ENCODE measurements around the gene FAM53A. TPM values are rescaled to one million over a fixed set of nuclear protein-coding genes. Genes with fewer than 3 reads are reported as not detected.
A peak's percentile ranks its signal among the peaks of the same experiment; 100 is the strongest.

The FAM53A gene, protein sequence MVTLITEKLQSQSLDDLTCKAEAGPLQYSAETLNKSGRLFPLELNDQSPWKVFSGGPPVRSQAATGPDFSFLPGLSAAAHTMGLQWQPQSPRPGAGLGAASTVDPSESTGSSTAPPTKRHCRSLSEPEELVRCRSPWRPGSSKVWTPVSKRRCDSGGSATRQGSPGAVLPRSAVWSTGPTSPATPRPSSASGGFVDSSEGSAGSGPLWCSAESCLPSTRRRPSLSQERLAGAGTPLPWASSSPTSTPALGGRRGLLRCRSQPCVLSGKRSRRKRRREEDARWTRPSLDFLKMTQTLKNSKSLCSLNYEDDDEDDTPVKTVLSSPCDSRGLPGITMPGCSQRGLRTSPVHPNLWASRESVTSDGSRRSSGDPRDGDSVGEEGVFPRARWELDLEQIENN
- polyA plus RNA-seq (ENCODE audit: insufficient read length in 3 of 3) = 1 to 10 TPM; 1.1 to 1.7 (median 1.3) TPM

DNA sequence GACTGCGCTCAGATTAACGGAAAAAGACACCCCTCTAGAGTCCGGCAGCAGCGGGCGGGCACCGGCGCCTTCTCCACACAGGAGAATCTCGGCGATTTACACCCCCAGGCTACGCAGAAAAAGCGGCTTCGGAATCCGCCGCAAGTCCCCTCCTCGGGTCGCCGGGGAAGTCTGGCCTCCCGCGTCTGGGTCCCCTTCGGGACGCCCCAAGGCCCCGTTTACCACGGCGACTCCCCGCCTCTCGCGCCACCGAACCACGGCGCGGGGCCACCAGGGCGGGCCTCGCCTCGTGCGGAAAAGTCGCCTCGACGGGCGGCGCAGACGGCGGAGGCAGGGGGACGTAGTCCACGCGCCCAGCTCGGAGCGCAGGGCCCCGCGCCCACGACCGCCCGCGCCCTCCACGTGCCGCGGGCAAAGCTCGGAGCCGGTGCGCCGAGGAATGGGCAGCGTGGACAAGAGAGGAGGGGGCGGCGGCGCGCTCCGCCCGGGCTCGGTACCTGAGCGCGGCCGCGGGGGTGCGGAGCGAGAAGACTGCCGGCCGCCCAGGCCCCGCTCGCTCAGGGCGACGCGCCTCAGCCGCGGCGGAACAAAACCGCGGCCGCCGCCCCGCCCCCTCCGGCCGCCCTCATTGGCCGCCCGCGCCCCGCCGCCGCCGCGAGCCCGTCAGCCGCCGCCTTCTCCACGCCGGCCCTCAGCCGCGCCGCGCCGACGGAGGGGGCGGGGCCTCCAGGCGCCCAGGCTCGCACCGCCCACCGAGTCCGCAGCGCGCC is at the start of gene FAM53A:
Gene FAM53A, minus strand, starts transcription at position 578 of the 770 bp plus-strand sequence. CDS start 15,572 bp downstream, outside the sequence.
- peak in 2 of 3 donors; percentile 10 to 69 for DNase-seq (ENCODE audit: low read depth in 3 of 3, low spot score in 2 of 3)

DNA sequence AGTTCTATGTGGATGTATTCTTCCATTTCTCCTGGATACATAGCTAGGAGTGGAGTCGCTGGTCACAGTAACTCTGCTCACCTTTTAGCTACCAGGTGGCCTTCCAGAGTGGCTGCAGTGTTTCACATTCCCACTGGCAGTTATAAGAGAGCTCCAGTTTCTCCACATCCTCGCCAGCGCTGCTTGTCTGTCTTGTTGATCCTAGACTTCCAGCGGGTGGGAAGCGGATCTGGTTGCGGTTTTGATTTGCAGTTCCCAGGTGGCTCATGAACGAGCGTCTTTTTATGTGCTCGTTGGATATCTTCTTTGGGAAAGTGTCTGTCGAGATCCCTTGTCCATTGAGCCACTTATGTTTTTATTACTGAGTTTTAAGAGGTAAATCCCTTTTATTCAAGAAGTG is 48.8 kb upstream of the FAM53A start:
- DNase-seq (ENCODE audit: low read depth in 3 of 3, low spot score in 2 of 3) = no peak

DNA sequence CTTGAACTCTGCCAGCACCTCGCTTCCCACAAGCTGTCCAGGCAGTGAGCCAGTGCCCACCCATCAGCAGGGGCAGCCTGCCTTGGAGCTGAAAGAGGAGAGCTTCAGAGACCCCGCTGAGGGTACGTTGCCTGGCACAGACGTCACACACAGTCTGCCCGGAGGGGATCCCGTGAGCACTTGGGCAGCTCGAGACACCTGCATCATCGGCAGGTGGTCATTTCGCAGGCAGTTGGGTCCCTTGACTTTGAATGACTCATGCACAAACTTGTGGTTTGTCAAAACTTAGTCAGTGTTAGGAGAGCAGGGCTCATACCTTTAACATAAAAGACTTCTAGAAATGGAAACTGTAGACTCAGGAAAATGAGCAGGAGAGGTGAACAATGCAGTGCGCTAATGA is 47.1 kb upstream of the FAM53A start:
- DNase-seq (ENCODE audit: low read depth in 3 of 3, low spot score in 2 of 3) = no peak

DNA sequence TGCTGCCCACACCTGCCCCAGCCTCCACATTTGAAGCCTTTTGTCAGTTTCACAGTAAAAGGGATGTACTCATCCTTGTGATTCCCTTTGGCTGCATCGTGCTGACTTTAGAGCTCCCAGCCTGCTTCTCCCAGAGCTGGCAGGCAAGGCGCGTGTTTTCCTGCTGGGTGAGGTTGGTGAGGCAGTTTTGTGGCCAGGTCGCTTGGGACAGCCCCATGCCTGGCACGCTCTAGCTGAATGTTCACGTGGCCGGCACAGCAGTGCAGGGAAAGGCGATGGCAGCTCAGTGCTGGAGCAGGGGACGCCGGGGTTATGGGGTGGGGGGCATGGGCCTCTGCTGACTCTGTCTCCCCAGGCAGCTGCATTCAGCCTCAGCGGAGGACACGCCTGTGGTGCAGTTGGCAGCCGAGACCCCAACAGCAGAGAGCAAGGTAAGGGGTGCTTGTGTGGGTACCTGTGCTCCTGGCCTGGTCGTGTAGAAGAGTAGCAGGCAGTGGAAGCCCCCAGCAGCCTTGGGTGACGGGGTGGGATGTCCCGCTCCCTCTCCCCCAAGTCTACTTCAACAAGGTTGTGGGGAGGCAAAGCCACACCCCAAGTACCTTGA is 46.5 kb upstream of the FAM53A start:
- DNase-seq (ENCODE audit: low read depth in 3 of 3, low spot score in 2 of 3) = no peak

DNA sequence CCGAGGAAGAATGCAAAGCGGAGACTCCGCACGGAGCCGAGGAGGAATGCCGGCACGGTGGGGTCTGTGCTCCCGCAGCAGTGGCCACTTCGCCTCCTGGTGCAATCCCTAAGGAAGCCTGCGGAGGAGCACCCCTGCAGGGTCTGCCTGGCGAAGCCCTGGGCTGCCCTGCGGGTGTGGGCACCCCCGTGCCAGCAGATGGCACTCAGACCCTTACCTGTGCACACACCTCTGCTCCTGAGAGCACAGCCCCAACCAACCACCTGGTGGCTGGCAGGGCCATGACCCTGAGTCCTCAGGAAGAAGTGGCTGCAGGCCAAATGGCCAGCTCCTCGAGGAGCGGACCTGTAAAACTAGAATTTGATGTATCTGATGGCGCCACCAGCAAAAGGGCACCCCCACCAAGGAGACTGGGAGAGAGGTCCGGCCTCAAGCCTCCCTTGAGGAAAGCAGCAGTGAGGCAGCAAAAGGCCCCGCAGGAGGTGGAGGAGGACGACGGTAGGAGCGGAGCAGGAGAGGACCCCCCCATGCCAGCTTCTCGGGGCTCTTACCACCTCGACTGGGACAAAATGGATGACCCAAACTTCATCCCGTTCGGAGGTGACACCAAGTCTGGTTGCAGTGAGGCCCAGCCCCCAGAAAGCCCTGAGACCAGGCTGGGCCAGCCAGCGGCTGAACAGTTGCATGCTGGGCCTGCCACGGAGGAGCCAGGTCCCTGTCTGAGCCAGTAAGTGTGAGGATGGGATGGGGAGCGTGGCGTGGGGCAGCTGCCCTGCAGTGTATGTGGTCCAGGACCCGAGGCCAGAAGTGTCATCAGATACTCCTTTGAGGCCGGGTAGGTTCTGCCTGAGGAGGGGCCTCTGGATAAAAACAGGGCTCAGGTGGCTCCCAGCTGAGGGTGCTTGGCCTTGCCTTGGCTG is 44.2 kb upstream of the FAM53A start:
- no peak for DNase-seq (ENCODE audit: low read depth in 3 of 3, low spot score in 2 of 3)

DNA sequence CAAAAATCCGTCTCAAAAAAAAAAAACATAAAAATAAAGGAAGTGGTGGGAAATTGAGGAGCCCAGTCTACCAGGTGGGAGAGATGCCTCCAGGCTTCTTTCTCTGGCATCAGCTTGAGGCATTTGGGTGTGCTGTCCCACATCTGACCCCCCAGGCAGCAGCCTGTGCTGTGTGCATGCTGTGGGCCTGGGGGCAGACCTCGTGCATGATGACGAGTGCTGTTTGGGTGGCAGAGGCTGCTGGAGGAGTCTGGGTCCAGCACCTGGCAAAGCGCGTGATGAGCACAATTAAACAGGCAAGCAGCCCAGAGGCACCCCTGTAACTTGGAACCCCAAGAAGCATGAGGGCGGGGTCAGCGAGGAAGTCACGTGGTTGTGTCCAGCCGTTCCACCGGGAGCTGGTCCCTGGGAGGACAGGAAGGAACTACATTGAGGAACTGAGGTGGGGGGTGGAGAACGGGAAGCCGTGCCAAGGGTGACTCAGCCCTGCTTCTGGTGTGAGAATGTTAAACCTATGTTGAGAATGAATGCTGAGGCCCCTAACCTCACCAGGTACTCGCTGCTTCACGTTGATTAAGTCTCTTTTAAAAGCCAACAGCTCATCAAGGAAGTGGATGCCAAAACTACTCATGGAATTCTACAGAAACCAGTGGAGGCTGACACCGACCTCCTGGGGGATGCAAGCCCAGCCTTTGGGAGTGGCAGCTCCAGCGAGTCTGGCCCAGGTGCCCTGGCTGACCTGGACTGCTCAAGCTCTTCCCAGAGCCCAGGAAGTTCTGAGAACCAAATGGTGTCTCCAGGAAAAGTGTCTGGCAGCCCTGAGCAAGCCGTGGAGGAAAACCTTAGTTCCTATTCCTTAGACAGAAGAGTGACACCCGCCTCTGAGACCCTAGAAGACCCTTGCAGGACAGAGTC is 43.3 kb upstream of the FAM53A start:
- DNase-seq (ENCODE audit: low read depth in 3 of 3, low spot score in 2 of 3) = no peak

DNA sequence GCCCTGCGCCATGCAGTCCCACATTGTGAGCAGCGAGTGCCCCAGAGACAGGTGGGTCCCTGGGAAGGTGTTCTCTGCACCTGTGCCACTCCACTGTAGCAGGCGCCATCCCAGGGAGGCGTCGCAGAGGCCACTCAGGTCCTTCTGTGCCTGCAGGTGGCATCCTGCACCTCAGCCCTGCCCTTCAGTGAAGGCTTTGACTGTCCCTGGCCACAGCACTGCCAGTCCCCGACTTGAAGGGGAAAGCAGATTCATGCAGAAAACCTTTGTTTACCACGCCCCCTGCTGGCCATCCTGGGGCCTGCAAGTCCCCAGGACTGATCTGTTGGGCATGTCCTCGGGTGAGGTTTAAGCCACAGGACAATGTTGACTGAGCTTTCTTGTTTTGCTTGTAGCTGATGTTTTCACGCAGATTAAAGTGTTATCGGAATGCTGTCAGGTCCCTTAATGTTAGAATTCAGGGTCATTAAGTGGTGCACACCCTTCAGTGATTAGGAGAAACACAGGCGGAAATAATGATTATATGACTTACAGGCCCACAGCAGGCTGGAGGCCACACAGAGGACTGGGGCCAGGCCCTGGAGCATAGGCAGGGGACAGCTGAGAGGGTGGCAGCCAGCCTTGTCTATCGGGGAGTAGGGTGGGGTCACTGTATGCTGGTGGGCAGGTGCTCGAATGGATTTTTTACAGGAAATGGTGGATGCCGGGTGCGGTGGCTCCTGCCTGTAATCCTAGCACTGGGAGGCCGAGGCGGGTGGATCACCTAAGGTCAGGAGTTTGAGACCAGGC is 42.2 kb upstream of the FAM53A start:
- DNase-seq (ENCODE audit: low read depth in 3 of 3, low spot score in 2 of 3) = peak in 2 of 3 donors; percentile 76 to 79

DNA sequence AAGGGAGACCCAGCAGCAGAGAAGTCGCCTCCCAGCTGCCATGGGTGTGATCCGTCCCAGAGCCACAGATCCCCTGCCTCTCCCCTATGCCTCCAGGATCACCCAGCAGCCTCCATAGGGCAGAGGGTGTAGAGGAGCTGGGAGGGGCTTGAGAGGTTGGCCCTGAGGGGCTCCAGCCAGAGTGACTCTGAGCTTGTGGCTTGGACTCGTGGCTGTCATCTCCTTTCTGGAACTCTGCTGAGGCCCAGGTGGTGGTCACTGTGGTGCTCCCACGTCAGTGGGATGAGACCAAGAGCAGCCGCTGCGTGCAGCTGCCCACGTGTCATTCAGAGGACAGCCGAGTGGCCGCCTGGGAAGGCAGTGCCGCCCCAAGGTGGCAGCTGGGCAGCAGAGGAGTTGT is 41.4 kb upstream of the FAM53A start:
- no peak for DNase-seq (ENCODE audit: low read depth in 3 of 3, low spot score in 2 of 3)

DNA sequence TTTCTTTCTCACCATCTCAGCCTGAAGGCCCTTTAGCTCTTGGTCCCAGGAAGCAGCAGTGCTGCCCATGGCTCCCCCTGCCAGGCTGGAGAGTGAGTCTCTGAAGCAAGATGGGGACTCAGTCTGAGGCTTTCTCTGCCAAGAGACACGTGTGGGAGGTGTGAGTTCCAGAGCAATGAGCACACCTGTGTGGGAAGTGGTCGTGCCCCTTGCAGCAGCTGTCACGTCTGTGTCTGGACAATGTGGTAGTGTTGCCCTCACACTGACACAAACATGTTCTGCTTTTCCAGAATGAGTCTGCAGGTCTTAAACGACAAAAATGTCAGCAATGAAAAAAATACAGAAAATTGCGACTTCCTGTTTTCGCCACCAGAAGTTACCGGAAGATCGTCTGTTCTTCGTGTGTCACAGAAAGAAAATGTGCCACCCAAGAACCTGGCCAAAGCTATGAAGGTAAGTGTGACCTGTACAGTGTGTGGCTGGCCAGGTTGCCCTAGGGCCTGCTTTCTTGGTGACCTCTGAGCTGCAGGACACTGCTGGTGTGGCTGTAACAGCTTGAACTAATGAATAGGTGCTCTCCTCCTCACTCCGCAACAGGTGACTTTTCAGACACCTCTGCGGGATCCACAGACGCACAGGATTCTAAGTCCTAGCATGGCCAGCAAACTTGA is 39.2 kb upstream of the FAM53A start:
- DNase-seq (ENCODE audit: low read depth in 3 of 3, low spot score in 2 of 3) = no peak

DNA sequence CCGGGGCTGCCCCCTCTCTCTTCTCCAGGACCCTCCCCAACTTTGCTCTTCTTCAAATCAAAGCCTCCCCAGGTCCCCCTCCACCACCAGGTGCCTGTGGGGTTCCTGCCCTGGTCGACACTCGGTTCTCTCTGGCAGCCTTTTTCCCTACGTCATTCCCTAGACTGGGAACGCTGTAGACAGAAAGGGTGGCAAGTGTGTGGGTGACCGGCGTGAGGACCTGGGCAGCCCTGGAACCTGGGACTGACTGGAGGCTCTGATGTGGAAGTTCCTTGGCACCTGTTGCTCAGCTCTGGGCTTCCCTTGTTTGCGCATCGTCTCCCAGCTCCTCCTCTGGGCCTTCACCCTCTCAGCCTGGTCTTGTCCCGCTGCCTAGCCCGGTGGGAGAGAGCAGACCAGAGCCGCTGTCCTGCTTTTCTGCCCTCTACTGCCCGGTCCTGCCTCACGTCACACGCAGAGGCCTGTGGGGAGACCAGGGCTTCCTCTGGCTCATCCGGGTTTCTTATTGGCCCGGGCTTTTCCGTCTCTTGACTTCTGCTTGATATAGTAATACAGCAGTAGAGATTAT is 38.5 kb upstream of the FAM53A start:
- DNase-seq (ENCODE audit: low read depth in 3 of 3, low spot score in 2 of 3) = no peak

DNA sequence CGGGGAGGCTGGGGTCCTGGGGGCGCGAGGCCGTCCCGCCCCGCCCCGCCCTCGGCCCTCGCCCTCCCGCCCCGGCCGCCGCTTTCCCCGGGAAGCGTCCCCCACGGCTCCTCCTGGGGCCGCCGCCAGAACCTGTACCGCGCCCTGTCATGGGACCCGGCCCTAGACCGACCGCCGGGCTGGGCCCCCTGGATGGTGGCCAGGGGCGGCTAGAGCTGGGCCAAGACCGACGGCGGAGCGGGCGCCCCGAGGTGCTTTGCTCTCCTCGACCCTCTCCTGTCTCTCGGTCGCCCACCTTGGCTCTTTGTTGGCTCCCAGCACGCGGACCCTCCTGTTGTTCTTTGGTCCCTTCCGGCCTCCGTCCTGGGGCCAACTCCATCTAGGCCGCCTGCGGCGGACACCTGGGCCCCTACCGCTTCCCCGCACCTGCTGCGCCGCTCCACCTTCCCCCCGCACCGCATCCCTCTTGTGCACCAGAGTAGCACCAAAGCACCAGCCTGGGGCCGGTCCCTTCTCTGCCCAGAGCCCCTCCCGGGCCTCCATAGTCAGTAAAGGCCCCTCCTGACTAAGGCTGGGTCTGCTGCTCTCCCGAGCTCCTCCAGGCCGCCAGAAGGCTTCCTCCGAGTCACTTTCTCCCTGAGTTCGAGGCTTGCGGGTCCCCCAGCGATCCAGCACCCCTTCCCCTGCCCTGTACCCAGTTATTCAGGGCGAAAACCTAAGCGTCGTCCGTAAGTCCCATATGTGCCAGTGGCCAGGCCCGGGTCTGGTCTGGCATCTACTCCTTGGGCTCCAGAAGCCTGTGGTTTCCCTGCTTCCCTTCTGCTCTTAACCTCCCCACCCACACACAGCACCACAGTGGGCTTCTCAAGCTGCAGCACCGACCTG is 37.8 kb upstream of the FAM53A start:
- DNase-seq (ENCODE audit: low read depth in 3 of 3, low spot score in 2 of 3) = no peak

DNA sequence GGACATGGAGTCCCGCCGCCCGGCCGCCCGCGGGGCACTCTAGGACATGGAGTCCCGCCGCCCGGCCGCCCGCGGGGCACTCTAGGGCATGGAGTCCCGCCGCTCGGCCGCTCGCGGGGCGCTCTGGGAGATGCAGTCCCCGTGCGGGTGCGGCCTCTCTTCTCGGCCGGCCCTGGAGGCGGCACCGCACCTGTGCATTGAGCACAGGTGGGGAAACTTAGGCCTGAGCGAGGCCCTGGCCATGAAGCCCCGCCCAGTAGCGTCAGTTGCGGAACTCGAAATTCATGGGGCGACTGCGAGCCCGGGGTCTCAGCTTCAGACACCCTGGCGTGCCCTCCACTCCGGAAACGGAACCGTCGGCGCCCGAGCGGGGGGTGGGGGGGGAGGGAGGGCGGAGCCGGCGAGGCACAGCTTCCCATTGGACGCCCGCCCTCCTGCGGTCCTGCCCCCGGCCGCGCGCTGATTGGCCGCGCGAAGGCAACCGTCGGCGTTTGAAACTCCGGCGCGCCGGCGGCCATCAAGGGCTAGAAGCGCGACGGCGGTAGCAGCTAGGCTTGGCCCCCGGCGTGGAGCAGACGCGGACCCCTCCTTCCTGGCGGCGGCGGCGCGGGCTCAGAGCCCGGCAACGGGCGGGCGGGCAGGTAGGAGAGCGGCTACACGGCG is 37.0 kb upstream of the FAM53A start, which contains the start of the genes TACC3 and TMEM129:
Gene TACC3, plus strand, starts transcription at position 519 of the 663 bp plus-strand sequence. CDS start 1,901 bp downstream, outside the sequence.
Gene TMEM129, minus strand, starts transcription at position 321 of the 663 bp plus-strand sequence. CDS start 486 bp downstream, outside the sequence.
- peak; percentile 82 to 89 (median 87) for DNase-seq (ENCODE audit: low read depth in 3 of 3, low spot score in 2 of 3)

DNA sequence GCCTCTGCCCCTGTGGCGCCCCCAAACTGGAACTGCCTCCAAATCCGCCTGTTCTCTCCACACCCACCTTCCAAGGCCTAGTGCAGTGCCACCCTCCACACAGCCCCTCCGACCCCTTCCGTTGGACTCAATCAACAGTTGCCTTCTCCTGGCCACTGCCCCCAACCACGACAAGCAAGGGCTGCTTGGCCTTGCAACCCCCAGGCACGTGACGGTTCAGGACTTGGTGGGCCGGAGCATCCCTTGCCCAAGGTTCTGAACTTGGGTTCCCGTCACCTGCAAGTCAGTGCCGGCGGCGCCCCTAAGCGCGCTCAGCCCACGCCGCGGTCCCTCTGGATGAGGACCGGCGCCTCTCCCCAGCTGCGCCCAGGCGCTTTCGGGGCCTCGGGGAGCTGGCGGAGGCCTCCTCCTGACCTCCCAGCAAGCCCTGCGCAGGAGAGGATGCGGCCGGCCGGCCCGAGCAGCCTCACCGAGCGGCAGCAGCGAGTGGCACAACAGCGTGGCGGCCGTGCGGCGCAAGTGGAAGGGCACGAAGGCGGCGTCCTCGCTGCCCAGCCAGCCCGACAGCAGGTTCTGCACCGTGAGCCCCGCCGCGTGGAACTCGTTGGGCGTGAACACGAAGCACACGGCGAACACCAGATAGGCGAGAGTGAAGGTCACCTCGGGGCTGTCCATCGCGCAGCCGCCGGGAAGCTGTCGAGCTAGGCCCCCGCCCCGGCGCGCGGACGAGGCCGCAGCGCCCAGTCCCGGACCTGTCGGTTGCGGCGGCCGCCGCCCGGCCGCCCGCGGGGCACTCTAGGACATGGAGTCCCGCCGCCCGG is 36.3 kb upstream of the FAM53A start:
- DNase-seq (ENCODE audit: low read depth in 3 of 3, low spot score in 2 of 3) = no peak

DNA sequence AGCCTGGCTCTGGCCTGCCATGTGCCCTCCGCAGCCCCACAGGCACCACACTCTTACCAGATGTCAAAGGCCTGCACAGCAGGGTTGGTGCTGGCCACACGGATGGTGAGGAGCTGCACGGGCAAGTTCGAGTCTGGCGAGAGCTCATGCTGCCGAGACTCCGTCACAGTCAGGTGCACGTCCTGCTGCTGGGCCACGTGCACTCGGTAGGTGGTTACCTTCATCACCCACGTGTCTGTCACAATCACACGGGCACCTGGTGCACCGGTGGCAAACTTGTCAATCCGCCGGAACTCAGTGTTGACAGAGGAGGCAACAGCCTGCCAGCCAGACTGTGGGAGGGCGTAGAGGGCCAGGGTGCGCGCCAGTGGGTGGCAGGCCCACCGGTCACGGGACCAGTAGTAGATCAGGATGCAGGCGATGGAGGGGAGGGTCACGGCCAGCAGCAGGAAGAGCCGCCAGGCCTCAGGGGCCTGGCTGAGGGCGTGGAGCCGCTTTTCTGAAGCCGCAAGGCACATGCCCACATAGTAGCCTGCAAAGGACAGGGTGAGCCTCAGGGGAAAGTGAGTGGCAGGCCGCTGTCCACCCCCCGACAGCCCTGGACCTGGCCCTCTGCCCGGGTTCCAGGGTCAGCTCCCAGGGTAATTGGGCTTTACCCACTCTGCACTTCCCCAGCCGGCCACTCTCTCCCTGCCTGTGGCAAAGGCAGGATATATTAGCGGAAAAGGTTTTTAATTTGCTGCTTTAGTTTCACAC is 34.2 kb upstream of the FAM53A start:
- DNase-seq (ENCODE audit: low read depth in 3 of 3, low spot score in 2 of 3) = no peak

Measured in right renal cortex interstitium (tissue), 3 donors.